Measurements from ENCODE around the gene CBX1. TPM values are rescaled to one million over a fixed set of nuclear protein-coding genes. Genes with fewer than 3 reads are reported as not detected.

Gene CBX1
- total and polyA plus RNA-seq, 4 donors, result 3.4 to 11.6 (median 9.6) TPM

DNA sequence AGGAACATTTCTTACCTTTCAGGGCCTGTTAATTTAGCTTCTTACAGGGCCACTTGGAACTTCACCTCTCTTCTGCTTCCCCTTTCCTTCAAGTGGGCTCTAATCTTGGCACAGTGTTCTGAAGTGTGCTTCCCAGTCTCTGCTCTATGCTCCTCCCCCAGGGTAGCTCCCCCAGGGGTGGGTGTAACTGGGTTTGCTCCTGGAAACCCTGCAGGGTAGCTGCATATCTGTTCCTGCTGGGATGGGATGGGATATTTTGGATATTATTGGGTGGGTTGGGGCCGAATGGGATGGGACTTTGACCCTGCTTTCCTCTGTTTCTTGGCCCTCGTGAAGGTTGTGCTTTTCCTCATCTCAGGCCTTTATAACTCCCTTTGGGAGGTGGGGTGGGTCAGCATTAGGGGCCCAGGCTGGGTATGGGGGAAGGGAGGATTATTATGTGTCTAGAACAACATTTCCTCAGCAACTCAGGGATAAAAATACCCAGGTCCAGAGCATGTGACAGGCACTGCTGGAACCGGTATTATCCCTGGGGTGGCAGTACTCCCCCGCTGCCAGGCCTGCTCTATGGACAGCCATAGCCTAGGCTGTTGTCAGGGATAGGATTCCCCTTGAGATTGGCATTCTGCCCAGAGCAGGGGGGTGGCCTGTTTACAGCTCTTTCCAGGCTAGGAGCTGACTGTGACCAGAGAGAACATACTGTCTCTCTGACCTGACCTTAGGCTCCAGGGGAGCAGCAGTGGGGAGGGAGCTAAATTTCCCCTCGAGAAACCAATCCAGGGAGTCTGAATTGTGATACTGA lies 48.1 kb downstream of the CBX1 start:
- DNase-seq (ENCODE audit: low spot score), result peak; percentile 77
- peak overlapping the region; percentile 93 to 99 for H3K27ac ChIP-seq (ENCODE audit: low read depth in 1 of 2, low read length in 2 of 2)

More for the DNA sequence above, 48.1 kb downstream of the CBX1 start:
- Histone ChIP-seq H3K4me1 (ENCODE audit: control insufficient read depth in 4 of 4, insufficient read depth in 4 of 4, low read length in 3 of 4) (peaks cover 33 to 66% (median 51%) of the 10 kb centered on the region in 4 donors), H3K9ac (ENCODE audit: low read depth in 1 of 2, low read length in 2 of 2) (peak overlapping the region; percentile 52 to 94), H3K9me3 (ENCODE audit: control insufficient read depth in 4 of 4, low read length in 3 of 4) (no peaks in the 10 kb centered on the region), H3K4me3 (ENCODE audit: low read depth in 1 of 3, low read length in 3 of 3) (peak overlapping the region in 1 of 3 donors; percentile 16), H3K27me3 (ENCODE audit: control insufficient read depth in 4 of 4, insufficient read depth in 4 of 4, low read length in 3 of 4) (no peaks in the 10 kb centered on the region), H3K36me3 (ENCODE audit: control insufficient read depth in 4 of 4, insufficient read depth in 3 of 4, low read depth in 1 of 4, low read length in 3 of 4) (peaks cover 4 to 22% (median 20%) of the 10 kb centered on the region in 4 donors)
- TF ChIP-seq JUND (IDR thresholded peaks at IDR 0.05), result peak; percentile 36 to 43
- TF ChIP-seq, protein P1, sequence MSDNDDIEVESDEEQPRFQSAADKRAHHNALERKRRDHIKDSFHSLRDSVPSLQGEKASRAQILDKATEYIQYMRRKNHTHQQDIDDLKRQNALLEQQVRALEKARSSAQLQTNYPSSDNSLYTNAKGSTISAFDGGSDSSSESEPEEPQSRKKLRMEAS (IDR thresholded peaks at IDR 0.05), result peak; percentile 60
- peak; percentile 40 to 70 for TF ChIP-seq EGR1 (IDR thresholded peaks at IDR 0.05; ENCODE audit: low read depth in 2 of 2)
- TF ChIP-seq FOXA2 (IDR thresholded peaks at IDR 0.05), result peak; percentile 67
- TF ChIP-seq, protein P2, sequence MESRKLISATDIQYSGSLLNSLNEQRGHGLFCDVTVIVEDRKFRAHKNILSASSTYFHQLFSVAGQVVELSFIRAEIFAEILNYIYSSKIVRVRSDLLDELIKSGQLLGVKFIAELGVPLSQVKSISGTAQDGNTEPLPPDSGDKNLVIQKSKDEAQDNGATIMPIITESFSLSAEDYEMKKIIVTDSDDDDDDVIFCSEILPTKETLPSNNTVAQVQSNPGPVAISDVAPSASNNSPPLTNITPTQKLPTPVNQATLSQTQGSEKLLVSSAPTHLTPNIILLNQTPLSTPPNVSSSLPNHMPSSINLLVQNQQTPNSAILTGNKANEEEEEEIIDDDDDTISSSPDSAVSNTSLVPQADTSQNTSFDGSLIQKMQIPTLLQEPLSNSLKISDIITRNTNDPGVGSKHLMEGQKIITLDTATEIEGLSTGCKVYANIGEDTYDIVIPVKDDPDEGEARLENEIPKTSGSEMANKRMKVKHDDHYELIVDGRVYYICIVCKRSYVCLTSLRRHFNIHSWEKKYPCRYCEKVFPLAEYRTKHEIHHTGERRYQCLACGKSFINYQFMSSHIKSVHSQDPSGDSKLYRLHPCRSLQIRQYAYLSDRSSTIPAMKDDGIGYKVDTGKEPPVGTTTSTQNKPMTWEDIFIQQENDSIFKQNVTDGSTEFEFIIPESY (IDR thresholded peaks at IDR 0.05), result peak; percentile 43
- TF ChIP-seq, protein P3, sequence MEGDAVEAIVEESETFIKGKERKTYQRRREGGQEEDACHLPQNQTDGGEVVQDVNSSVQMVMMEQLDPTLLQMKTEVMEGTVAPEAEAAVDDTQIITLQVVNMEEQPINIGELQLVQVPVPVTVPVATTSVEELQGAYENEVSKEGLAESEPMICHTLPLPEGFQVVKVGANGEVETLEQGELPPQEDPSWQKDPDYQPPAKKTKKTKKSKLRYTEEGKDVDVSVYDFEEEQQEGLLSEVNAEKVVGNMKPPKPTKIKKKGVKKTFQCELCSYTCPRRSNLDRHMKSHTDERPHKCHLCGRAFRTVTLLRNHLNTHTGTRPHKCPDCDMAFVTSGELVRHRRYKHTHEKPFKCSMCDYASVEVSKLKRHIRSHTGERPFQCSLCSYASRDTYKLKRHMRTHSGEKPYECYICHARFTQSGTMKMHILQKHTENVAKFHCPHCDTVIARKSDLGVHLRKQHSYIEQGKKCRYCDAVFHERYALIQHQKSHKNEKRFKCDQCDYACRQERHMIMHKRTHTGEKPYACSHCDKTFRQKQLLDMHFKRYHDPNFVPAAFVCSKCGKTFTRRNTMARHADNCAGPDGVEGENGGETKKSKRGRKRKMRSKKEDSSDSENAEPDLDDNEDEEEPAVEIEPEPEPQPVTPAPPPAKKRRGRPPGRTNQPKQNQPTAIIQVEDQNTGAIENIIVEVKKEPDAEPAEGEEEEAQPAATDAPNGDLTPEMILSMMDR (IDR thresholded peaks at IDR 0.05; ENCODE audit: low read depth, low read length, missing input control), result no peak
- TF ChIP-seq HNF4A (conservative IDR thresholded peaks at IDR 0.05), result peak; percentile 57 to 62
- TF ChIP-seq, protein P4, sequence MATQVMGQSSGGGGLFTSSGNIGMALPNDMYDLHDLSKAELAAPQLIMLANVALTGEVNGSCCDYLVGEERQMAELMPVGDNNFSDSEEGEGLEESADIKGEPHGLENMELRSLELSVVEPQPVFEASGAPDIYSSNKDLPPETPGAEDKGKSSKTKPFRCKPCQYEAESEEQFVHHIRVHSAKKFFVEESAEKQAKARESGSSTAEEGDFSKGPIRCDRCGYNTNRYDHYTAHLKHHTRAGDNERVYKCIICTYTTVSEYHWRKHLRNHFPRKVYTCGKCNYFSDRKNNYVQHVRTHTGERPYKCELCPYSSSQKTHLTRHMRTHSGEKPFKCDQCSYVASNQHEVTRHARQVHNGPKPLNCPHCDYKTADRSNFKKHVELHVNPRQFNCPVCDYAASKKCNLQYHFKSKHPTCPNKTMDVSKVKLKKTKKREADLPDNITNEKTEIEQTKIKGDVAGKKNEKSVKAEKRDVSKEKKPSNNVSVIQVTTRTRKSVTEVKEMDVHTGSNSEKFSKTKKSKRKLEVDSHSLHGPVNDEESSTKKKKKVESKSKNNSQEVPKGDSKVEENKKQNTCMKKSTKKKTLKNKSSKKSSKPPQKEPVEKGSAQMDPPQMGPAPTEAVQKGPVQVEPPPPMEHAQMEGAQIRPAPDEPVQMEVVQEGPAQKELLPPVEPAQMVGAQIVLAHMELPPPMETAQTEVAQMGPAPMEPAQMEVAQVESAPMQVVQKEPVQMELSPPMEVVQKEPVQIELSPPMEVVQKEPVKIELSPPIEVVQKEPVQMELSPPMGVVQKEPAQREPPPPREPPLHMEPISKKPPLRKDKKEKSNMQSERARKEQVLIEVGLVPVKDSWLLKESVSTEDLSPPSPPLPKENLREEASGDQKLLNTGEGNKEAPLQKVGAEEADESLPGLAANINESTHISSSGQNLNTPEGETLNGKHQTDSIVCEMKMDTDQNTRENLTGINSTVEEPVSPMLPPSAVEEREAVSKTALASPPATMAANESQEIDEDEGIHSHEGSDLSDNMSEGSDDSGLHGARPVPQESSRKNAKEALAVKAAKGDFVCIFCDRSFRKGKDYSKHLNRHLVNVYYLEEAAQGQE (IDR thresholded peaks at IDR 0.05), result peak; percentile 76
- TF ChIP-seq YY1 (IDR thresholded peaks at IDR 0.05), result peak; percentile 79
- TF ChIP-seq TAF1 (conservative IDR thresholded peaks at IDR 0.05), result no peak
- TF ChIP-seq FOXA1 (IDR thresholded peaks at IDR 0.05), result peak; percentile 68
- TF ChIP-seq, protein P5, sequence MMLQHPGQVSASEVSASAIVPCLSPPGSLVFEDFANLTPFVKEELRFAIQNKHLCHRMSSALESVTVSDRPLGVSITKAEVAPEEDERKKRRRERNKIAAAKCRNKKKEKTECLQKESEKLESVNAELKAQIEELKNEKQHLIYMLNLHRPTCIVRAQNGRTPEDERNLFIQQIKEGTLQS (IDR thresholded peaks at IDR 0.05), result no peak
- peak; percentile 80 to 85 for TF ChIP-seq RXRA (IDR thresholded peaks at IDR 0.05)
- no peak for TF ChIP-seq GABPA (IDR thresholded peaks at IDR 0.05 in 1 of 2, conservative IDR thresholded peaks at IDR 0.05 in 1 of 2)
- TF ChIP-seq RAD21 (IDR thresholded peaks at IDR 0.05), result peak; percentile 62 to 67
- peak; percentile 9 for TF ChIP-seq HNF4G (IDR thresholded peaks at IDR 0.05)
- TF ChIP-seq SP1 (IDR thresholded peaks at IDR 0.05), result peak; percentile 90
- TF ChIP-seq NR2F2 (IDR thresholded peaks at IDR 0.05), result peak; percentile 97
- WGBS, result 18% methylated on average over 5 of the region's 5 CpGs
